GM10266 (cell line): ENCODE results near the gene STAT3.
"Not testable (repeated sequence)": the region's sequence is repeated elsewhere in the genome, so short reads cannot be mapped to it uniquely, and the experiment has no call there.

Source experiments
- DNase-seq: peaks from one replicate; pipeline ENCODE4 v3.0.0; 2012; ENCODE audit errors: extremely low spot score
- CTCF ChIP-seq: IDR thresholded peaks from 2 replicates; pipeline ENCODE4 v1.5.1; 2012; ENCODE audit warnings: mild to moderate bottlenecking, low read depth; ENCODE audit not compliant: control insufficient read depth, insufficient read depth; ENCODE audit errors: missing control alignments

Gene STAT3

GRCh38 chr17:42399948-42400843 is 12.0 kb upstream of the STAT3 start:
- DNase-seq: no peak
- no peak for TF ChIP-seq CTCF

GRCh38 chr17:42399121-42399520 is 10.9 kb upstream of the STAT3 start:
- no peak for DNase-seq
- TF ChIP-seq CTCF: no peak

- DNase-seq: not testable (repeated sequence)
These were observed 7.4 kb upstream of the STAT3 start for GRCh38 chr17:42395601-42396000.

GRCh38 chr17:42394838-42395237 is 6.6 kb upstream of the STAT3 start:
- no peak for DNase-seq
- no peak for TF ChIP-seq CTCF

- no peak for DNase-seq
- no peak for TF ChIP-seq CTCF
These were observed 4.6 kb upstream of the STAT3 start for GRCh38 chr17:42392692-42393415.

- not testable (repeated sequence) for DNase-seq
These were observed 3.2 kb upstream of the STAT3 start for GRCh38 chr17:42391439-42391838.

- TF ChIP-seq CTCF: no peak
These were observed 1.7 kb upstream of the STAT3 start for GRCh38 chr17:42389899-42390298.

GRCh38 chr17:42389135-42389417 is 834 bp upstream of the STAT3 start:
- TF ChIP-seq CTCF: no peak
- no peak for DNase-seq

More at GRCh38 chr17:42389899-42390298, 1.7 kb upstream of the STAT3 start:
- no peak for DNase-seq
